ENCODE measurements around the gene PTBP3. TPM values are rescaled to one million over a fixed set of nuclear protein-coding genes. Genes with fewer than 3 reads are reported as not detected.

PTBP3 gene
- total RNA-seq, 1 experiment from 2014 or later, result 100 TPM

GRCh38 chr9:112203536-112203935, 129.9 kb downstream of the PTBP3 start (continued):
- TF ChIP-seq E2F5 (CRISPR knock-in tag; IDR thresholded peaks at IDR 0.05), result no peak
- no peak for TF ChIP-seq FOXP4 (CRISPR knock-in tag; IDR thresholded peaks at IDR 0.05)
- TF ChIP-seq ATF2 (CRISPR knock-in tag; IDR thresholded peaks at IDR 0.05; ENCODE audit: borderline replicate concordance, low read depth), result no peak
- TF ChIP-seq ZBTB43 (CRISPR knock-in tag; IDR thresholded peaks at IDR 0.05), result no peak
- no peak for TF ChIP-seq ZNF263 (CRISPR knock-in tag; IDR thresholded peaks at IDR 0.05; ENCODE audit: low read depth)

- H3K27me3 Mint-ChIP-seq (ENCODE audit: low read depth), result no peaks in the 10 kb centered on the region
- ChIA-PET POLR2A (no interaction called here), CTCF (interaction anchor here (1.4 to 1.6 kb wide), 2 partner anchors 103 to 133 kb away, joined by 3 to 8 read pairs; partner anchors contain the start of gene PTBP3)
- no peaks in the 10 kb centered on the region for H3K4me1 Mint-ChIP-seq
- DNase-seq (ENCODE audit: low spot score) (no peak), ATAC-seq (no peak)
- no peaks in the 10 kb centered on the region for H3K36me3 Mint-ChIP-seq
- no peak for TF ChIP-seq HMGXB4 (CRISPR knock-in tag; IDR thresholded peaks at IDR 0.05)
- TF ChIP-seq ARID4B (CRISPR knock-in tag; IDR thresholded peaks at IDR 0.05; ENCODE audit: borderline replicate concordance), result no peak
- TF ChIP-seq TCF7 (CRISPR knock-in tag; IDR thresholded peaks at IDR 0.05; ENCODE audit: low read depth), result no peak
- TF ChIP-seq PRDM15 (CRISPR knock-in tag; IDR thresholded peaks at IDR 0.05), result no peak
- TF ChIP-seq ZNF416 (CRISPR knock-in tag; IDR thresholded peaks at IDR 0.05), result no peak
- TF ChIP-seq ATF6 (CRISPR knock-in tag; IDR thresholded peaks at IDR 0.05), result no peak
- H3K9me3 Mint-ChIP-seq, result peaks cover 9% of the 10 kb centered on the region
- no peak overlapping the region for H3K4me3 Mint-ChIP-seq
- no peak overlapping the region for H3K27ac Mint-ChIP-seq
Measured at GRCh38 chr9:112200711-112201110, 132.7 kb downstream of the PTBP3 start.
